ENCODE measurements around the gene KRTAP5-7.
"Not testable (repeated sequence)": the region's sequence is repeated elsewhere in the genome, so short reads cannot be mapped to it uniquely, and the experiment has no call there.

Gene KRTAP5-7

DNA sequence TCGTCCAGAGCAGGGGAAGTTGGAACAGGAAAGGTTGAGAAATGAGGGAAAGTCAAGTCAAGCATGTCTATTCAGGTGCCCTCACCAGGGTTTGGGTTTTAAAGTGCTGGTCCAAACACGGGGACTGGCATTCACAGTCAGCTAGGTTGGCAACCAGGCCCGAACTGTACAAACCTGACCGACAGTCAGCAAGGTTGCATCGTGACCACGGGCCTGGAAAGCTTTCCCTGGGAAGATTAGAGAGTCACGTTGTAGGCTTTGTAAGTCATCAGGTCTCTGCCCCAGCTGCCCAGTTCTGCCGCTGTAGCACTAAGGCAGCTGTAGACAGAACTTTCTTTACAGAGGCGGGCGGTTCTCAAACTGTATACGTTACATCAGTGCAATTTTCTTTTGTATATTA lies 45.7 kb downstream of the KRTAP5-7 start:
- no peak overlapping the region for H3K27ac Mint-ChIP-seq
- no peaks in the 10 kb centered on the region for H3K27me3 Mint-ChIP-seq (ENCODE audit: low read depth)
- no peaks in the 10 kb centered on the region for H3K4me1 Mint-ChIP-seq (ENCODE audit: low read depth)
- no peaks in the 10 kb centered on the region for H3K9me3 Mint-ChIP-seq
- H3K36me3 Mint-ChIP-seq (ENCODE audit: low read depth): no peaks in the 10 kb centered on the region
- no peak overlapping the region for H3K4me3 Mint-ChIP-seq

DNA sequence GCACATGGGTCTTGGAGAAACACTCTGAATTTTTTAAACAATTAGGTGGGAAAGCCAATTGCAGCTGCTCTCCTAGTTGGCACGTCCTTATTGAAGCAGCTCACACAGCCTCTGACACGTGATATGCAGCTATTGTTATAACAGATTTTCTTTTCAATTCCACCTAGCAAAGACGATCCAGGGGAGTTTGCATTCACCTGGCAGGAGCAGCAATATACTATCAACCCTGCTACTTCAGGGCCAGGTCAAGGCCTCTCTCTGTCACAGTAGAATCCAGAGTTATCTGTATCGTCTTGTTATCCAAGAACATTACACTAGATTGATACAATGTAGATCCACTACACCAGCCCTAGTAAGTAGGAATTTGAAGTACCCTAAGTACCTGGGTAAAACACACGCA lies 47.4 kb downstream of the KRTAP5-7 start:
- Mint-ChIP-seq H3K36me3 (ENCODE audit: low read depth) (no peaks in the 10 kb centered on the region), H3K4me3 (no peak overlapping the region), H3K27ac (no peak overlapping the region), H3K9me3 (no peaks in the 10 kb centered on the region), H3K27me3 (ENCODE audit: low read depth) (no peaks in the 10 kb centered on the region), H3K4me1 (ENCODE audit: low read depth) (no peaks in the 10 kb centered on the region)

DNA sequence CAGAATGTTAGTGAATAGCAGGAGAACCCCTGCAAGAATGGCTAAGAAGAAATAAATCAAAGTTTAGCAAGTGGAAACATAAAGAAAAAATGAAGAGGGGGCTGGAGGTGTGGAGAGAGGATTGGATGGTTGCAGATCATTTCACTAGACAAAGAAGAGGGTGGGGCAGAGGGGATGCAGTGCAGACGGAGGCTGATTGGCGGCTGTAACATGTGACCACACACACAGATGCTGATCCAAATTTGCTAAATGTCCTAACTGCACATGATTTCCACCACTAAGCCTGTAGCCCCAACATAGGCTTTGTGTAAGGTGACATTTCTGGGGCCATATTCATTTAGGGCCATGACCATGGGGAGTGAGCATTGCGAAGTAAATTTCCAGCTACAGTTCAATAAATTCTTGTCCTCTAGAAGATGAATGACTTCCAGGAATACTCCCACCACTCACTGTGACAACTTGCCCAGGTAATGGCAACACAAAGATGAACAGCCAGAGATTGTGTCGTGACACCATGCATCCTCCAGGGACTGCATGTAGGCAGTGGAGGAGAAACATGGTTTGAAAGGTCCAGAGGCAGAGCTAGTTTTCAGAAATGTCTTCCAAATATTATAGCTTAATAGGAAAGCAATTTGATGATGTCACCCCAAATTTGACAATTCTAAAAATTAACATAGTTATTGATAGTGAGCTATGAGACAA lies 48.8 kb downstream of the KRTAP5-7 start:
- no peaks in the 10 kb centered on the region for H3K9me3 Mint-ChIP-seq
- H3K36me3 Mint-ChIP-seq (ENCODE audit: low read depth): no peaks in the 10 kb centered on the region
- no peak overlapping the region for H3K27ac Mint-ChIP-seq
- H3K4me3 Mint-ChIP-seq: no peak overlapping the region
- H3K27me3 Mint-ChIP-seq (ENCODE audit: low read depth): peaks cover 9% of the 10 kb centered on the region
- H3K4me1 Mint-ChIP-seq (ENCODE audit: low read depth): peaks cover 8% of the 10 kb centered on the region

DNA sequence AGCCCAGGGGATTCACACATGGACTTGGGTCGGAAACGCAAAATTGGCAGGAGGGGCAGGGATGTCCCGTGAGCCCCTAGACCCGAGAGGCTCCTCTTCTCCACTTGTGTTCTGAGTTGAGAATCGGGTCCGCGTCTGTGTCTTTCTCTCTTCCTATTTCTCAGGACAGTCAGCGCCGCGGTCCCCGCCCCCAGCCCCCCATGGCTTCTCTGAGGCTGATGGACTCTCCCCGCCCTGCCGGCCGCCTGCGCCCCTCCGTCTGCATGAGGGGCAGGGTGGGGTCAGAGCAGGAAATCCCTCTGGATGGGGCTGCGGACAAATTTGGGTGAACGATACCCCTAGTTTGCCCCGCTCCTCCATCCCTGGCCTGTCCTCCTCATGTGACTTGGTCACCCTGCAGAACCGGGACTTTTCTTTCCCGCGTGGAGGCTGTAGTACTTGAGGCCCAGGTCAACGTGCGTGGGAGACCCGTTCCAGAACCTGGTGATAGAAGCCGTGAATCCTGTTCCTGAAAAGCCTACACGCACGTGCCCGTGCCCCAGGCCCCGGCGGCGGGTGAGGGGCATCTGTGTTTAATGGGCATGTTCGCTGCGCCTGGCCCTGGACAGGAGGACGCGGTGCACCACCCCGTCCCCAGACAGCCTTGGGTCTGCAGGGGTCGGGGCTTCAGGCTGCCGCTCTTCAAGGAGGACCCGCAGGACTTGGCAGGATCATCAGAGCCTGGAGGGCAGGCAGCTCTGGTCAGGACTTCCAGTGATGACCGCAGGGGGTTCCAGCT lies 49.8 kb downstream of the KRTAP5-7 start:
- H3K27me3 Mint-ChIP-seq (ENCODE audit: low read depth): peaks cover 15% of the 10 kb centered on the region
- H3K27ac Mint-ChIP-seq; H3K4me3 Mint-ChIP-seq; H3K36me3 Mint-ChIP-seq (ENCODE audit: low read depth); H3K9me3 Mint-ChIP-seq: not testable (repeated sequence)
- peaks cover 11% of the 10 kb centered on the region for H3K4me1 Mint-ChIP-seq (ENCODE audit: low read depth)

DNA sequence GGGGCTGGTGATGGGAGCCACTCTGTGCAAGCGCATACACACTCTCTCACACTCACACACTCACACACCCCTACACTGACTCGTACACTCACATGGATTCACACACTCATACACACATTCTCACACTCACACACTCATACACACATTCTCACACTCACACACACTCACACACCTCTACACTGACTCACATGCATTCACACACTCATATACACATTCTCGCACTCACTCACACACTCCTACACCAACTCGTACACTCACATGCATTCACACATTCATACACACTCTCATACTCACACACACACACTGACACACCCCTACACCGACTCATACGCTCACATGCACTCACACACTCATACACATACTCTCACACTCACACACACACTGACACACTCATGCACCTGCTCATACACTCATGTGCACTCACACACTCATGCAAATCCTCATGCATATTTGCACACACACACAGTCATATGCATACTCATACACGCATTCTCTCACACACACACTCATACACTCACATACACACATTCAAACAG lies 50.5 kb downstream of the KRTAP5-7 start:
- Mint-ChIP-seq H3K4me1 (ENCODE audit: low read depth) (peaks cover 11% of the 10 kb centered on the region), H3K27ac (no peak overlapping the region), H3K27me3 (ENCODE audit: low read depth) (peaks cover 18% of the 10 kb centered on the region), H3K4me3 (no peak overlapping the region), H3K9me3 (no peaks in the 10 kb centered on the region), H3K36me3 (ENCODE audit: low read depth) (no peaks in the 10 kb centered on the region)
